ENCODE data around the gene MTX3.

The MTX3 gene

DNA sequence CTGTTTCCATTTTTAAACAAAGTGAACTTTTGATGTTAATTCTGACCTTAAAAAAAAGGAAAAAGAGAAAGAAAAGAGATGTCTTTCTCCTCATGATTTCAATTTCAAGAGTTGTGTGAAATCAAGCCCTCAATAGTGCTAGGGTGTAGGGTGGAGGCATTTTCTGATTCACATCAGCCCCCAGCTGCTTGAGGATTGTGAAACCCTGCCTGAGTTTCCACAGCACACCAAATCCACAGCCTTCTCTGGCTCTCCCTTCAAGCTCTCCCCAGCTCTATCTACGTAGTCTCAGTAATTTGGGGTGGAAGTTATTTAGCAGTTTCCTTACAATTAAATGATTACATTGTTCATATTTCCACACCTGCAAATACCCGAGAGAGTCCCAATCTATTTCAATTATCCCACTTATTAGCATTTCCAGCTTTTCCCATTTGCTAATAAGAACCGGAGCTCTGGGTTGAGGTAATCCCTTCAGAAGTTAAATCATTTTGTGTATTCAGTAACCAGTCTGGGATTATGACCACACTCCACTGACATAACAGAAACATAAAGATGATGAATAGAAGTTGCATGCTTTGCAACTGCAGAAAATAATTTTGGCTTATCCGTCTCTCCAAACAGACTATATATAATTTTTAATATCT is 54.9 kb downstream of the MTX3 start:
- no peak for DNase-seq (ENCODE audit: low read depth)

DNA sequence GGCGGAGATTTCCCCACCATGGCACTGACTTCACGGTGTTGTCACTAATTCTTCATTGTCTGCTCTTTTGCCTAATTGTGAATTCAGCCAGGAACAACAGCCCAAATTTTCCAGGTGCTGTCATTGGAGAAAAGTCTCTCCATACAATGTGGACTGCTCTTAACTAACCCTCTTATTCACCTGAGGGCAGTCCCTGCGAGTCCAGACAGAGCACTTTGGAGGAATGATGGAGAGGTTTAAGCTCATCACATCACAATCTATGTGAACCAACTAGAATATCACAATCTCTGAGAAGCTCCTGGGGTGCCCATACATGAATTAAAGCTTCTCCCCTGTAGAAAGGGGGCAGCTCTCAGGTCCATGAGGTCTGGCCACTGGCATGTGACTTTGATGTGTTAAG is 56.4 kb downstream of the MTX3 start:
- DNase-seq (ENCODE audit: low read depth), result no peak

DNA sequence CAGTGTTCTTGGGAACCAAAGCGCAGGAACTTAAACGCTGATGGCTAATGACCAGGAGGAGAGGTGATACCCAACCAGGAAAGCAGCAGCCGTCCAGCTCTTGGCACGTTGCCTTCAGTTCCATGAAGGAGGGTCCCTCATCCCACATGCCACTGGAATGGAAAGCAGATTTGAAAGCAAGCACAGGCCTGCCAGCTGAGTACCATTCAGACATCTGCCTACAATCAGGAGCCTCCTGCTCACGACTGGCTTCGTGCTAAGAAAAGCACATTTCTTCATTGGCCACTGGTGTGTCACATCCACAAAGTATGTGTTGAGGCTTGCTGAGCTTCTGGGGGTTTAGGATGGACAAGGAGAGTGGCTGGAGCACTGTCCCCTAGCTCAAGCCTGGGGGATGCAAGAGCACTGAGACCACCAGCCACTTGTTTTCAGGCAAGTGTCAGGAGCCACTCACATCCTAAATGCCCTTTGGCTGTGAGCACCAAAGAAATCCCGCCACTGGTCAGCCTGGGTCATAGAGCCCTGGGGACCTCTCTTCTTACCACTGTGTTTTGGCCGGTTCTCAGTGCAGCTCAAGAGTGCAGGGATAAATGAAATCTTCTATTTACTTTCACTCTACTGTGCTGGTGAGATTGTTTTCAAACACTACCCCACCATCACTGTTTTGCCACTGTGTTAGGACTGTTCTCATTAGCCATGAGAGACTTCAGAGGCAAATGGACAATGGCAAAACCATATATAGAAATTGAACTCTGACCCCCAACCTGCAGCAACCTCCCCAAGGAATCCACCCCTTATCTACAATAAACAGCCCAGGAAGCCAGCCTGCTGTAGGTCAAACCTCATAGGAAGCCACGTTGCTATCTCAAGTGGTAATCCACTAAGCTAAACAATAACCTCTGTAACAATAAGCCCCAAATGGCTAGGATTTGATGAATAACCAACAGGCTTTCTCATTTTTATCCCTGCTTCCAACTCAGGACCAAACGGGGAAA is 58.3 kb downstream of the MTX3 start:
- DNase-seq (ENCODE audit: low read depth), result no peak

DNA sequence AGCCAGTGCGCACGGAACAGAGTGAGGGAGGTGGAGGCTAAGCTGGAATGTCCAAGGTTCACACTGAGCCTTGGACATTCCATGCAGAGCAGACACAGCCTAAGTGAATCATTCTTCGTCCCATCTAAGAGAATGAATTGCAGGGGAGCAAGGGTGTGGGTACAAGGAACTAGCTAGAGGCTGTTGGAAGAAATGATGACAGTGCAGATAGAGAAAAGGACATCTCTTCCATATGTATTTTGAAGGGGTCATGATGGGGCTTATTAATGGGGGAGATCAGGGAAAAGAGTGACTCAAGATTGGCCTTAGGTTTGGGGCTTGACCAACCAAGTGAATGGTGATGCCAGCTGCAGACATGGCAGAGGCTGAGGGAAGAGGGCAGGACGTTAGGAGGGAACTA is 59.2 kb downstream of the MTX3 start:
- no peak for DNase-seq (ENCODE audit: low read depth)

DNA sequence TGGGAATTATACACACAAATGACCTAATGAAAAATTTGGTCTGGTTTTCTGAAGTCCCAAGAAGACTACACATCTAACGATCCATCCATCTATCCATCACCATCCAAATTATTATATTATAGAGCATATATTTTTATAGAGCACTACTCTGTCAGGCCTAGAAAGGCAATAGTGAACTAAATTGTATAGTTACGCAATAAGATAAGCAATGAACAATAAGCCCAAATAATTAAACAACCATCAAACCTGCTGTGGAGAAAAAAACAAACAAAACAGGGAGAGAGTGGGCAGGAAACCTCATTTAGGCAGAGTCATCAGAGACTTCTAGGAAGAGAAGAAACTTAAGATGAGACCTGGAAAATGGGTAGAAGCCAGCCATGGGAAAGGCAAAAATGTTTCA is 59.7 kb downstream of the MTX3 start:
- DNase-seq (ENCODE audit: low read depth), result no peak

DNA sequence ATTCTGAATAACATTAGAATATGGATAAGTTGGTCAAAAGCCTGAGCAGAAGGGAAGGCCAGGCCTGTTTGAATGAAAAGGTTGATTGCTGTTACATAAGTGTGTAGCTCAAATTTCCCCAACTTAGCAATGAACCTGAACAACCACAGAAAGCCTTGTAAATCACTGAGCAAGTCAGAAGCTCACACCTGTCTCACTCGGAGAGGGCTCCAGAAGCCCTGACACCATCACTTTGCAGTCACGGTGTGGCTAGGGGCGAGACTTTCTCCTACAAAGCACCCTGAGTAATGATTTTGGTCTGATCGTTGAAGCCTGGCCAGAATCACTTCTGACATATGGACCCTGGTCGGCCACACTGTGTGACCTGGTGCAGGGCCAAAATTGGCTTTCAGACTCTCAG is 62.0 kb downstream of the MTX3 start:
- no peak for DNase-seq (ENCODE audit: low read depth)

Data from stimulated activated CD8-positive, alpha-beta memory T cell treated with anti-CD3 and anti-CD28 coated beads, Interleukin-15, amount 100 ng/mL, for 24 hours (primary cell).